Neural crest cell (in vitro differentiated cells): ENCODE data around the gene KDM4C. TPM values are rescaled to one million over a fixed set of nuclear protein-coding genes. Genes with fewer than 3 reads are reported as not detected.

Experiments used
- DNase-seq: peaks from one replicate; pipeline ENCODE4 v3.0.0; 2021; ENCODE audit warnings: low read depth, mixed read lengths, low spot score
- H3K27ac Mint-ChIP-seq: one replicate; pipeline ENCODE4 v1.8.0; 2021; ENCODE audit warnings: mild to moderate bottlenecking, mixed read lengths; ENCODE audit not compliant: unreplicated experiment
- H3K27me3 Mint-ChIP-seq: 2 replicates; pipeline ENCODE4 v1.8.0; 2021; ENCODE audit warnings: low read depth, mild to moderate bottlenecking, mixed read lengths
- H3K36me3 Mint-ChIP-seq: 2 replicates; pipeline ENCODE4 v1.8.0; 2021; ENCODE audit warnings: low read depth, mild to moderate bottlenecking, mixed read lengths
- H3K4me1 Mint-ChIP-seq: 2 replicates; pipeline ENCODE4 v1.8.0; 2021; ENCODE audit warnings: mixed read lengths
- H3K4me3 Mint-ChIP-seq: one replicate; pipeline ENCODE4 v1.8.0; 2021; ENCODE audit warnings: mild to moderate bottlenecking, mixed read lengths
- H3K9me3 Mint-ChIP-seq: 2 replicates; pipeline ENCODE4 v1.8.0; 2021; ENCODE audit warnings: mixed read lengths
- total RNA-seq: library from RNA; stranded (reverse); gene quantifications from 2 replicates; pipeline ENCODE4 v1.2.1, GENCODE V29; 2021
- TF ChIP-seq, protein P1 (sequence below): fragments of 200-600 bp; sonication (generic); conservative IDR thresholded peaks from 2 replicates; pipeline ENCODE4 v1.5.0; 2021; ENCODE audit warnings: antibody characterized with exemption, mild to moderate bottlenecking

KDM4C gene
- total RNA-seq, 1 donor from 2014 or later, result 11.2 TPM

DNA sequence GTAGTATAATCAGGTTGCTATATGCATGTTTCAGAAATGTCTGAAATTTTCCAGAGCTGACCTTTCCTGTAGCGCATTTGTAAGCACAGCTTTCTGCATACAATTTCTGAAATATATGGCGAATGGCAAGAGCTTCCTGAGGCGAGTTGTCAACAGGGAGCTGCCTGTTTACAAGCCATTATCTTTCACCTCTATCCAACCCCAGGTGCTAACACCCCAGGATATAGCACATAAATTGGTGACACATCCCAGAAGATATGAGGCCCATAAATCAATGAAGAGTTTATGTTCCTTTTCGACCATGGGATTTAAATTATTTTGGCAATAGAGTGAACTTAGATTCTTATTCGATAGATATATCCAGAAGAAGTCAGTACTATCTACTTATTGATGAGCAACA lies 379.8 kb downstream of the KDM4C start:
- Mint-ChIP-seq H3K27me3 (no peaks in the 10 kb centered on the region), H3K36me3 (no peaks in the 10 kb centered on the region), H3K27ac (no peak overlapping the region)

DNA sequence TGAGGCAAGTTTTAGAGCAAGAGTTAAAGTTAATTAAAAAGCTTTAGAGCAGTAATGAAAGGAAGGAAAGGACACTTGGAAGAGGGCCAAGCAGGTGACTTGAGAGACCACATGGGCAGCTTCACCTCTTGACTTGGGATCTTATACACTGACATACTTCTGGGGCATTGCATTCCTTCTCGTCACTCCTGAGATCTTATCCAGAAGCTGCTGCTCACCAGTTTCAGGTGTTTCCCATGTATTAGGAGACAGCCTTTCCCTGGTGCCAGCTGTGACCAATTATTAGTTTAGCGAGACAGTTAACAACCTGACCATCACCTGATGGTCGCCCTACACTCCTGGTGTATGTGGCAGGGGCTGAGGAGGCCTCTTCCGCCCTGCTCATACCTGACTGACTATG lies 382.1 kb downstream of the KDM4C start:
- H3K36me3 Mint-ChIP-seq, result no peaks in the 10 kb centered on the region
- H3K27me3 Mint-ChIP-seq, result no peaks in the 10 kb centered on the region
- no peaks in the 10 kb centered on the region for H3K9me3 Mint-ChIP-seq
- no peak overlapping the region for H3K4me3 Mint-ChIP-seq
- no peak overlapping the region for H3K27ac Mint-ChIP-seq
- peaks cover 14% of the 10 kb centered on the region for H3K4me1 Mint-ChIP-seq
- DNase-seq, result no peak
- TF ChIP-seq, protein P1, sequence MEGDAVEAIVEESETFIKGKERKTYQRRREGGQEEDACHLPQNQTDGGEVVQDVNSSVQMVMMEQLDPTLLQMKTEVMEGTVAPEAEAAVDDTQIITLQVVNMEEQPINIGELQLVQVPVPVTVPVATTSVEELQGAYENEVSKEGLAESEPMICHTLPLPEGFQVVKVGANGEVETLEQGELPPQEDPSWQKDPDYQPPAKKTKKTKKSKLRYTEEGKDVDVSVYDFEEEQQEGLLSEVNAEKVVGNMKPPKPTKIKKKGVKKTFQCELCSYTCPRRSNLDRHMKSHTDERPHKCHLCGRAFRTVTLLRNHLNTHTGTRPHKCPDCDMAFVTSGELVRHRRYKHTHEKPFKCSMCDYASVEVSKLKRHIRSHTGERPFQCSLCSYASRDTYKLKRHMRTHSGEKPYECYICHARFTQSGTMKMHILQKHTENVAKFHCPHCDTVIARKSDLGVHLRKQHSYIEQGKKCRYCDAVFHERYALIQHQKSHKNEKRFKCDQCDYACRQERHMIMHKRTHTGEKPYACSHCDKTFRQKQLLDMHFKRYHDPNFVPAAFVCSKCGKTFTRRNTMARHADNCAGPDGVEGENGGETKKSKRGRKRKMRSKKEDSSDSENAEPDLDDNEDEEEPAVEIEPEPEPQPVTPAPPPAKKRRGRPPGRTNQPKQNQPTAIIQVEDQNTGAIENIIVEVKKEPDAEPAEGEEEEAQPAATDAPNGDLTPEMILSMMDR, result no peak

More for the DNA sequence above, 379.8 kb downstream of the KDM4C start:
- no peak for DNase-seq
- H3K4me1 Mint-ChIP-seq, result peaks cover 14% of the 10 kb centered on the region
- H3K9me3 Mint-ChIP-seq, result no peaks in the 10 kb centered on the region
- H3K4me3 Mint-ChIP-seq, result no peak overlapping the region
- TF ChIP-seq, protein P1, result no peak

DNA sequence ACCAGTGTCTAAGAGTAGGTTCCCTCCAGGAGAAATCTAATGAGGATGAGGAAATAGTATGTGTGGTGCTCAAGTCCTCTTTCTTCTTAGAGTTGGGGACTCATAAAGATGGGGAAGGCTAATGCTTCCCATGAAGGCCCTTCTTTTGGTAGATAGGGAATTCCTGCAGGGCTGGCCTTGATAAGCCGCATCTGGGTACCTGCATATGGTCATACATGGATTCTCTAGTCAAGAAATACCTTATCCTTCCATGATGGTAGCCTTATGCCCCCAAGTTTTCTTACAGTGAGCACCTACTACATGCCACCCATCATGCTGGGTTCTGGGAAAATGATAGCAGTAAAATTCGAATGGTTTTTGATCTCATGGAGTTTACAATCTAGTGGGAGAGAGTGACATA lies 382.6 kb downstream of the KDM4C start:
- Mint-ChIP-seq H3K4me1 (peaks cover 14% of the 10 kb centered on the region), H3K9me3 (no peaks in the 10 kb centered on the region), H3K4me3 (no peak overlapping the region), H3K27me3 (no peaks in the 10 kb centered on the region), H3K36me3 (no peaks in the 10 kb centered on the region), H3K27ac (no peak overlapping the region)
- TF ChIP-seq, protein P1, result no peak
- DNase-seq, result no peak

DNA sequence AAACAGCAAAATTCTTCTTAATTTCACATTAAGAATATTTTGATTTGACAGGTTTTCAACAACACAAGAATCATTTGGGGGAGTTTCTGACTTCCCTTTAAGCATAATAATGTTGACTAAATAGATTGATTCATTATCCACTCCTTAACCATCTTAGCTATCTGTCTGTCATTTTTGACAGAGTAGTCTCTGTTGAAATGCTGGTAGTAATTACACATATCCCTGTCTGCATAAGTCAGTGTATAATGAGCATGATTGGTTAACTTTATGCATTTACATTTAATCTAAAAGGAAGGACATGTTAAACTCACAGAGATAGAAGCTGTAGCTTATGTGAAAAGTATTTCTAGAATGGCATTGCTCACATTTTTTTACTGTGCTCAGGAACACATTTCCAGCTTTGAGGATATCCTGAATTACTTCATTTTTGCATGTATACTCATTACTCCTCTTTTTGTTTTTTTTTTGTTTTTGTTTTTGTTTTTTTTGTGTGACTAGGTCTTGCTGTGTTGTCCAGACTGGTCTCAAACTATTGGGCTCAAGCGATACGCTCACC lies 385.9 kb downstream of the KDM4C start:
- H3K27ac Mint-ChIP-seq, result no peak overlapping the region
- no peaks in the 10 kb centered on the region for H3K27me3 Mint-ChIP-seq
- no peak overlapping the region for H3K4me3 Mint-ChIP-seq
- no peak for DNase-seq
- no peaks in the 10 kb centered on the region for H3K4me1 Mint-ChIP-seq
- no peaks in the 10 kb centered on the region for H3K36me3 Mint-ChIP-seq
- TF ChIP-seq, protein P1, result no peak
- no peaks in the 10 kb centered on the region for H3K9me3 Mint-ChIP-seq

DNA sequence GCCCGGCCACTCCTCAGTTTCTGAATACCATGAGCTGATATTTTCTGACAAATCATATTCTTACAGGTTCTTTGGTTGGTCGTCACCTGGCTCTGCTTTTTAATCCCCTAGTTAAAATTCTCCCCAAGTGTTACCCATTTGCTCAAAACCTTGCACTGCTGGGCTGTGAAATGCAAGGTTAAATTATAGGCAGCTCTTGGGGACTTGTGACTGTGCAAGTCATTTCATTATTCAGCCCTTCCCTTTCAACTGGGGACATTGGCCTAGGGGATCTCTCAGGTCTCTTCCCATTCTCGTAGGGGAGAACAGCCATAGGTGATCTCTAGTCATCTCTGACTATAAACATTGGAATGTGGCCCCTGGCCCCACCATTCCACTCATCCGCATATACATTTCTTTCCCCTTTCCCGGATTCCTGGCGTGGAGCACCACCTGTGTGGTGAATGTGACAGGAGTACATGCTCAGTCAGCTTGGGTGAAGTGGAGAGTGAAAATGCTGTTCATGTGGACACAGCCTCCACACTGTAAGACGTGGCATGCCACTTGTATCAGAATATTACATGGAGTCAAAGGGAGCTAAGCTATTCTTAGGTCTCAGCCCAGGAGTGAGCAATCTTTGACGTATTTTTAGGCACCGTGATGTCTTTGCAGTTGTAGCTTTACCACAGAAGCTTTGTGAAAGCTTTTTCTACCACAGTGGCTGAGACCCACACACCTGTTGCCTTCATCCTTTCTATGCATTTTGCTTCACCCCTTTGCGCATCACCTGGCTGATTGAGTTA lies 386.7 kb downstream of the KDM4C start:
- Mint-ChIP-seq H3K27ac (no peak overlapping the region), H3K4me1 (no peaks in the 10 kb centered on the region), H3K4me3 (no peak overlapping the region), H3K9me3 (no peaks in the 10 kb centered on the region), H3K36me3 (no peaks in the 10 kb centered on the region), H3K27me3 (no peaks in the 10 kb centered on the region)
- TF ChIP-seq, protein P1, result no peak
- DNase-seq, result no peak
